ENCODE measurements around the gene IKZF3.

IKZF3 gene

DNA sequence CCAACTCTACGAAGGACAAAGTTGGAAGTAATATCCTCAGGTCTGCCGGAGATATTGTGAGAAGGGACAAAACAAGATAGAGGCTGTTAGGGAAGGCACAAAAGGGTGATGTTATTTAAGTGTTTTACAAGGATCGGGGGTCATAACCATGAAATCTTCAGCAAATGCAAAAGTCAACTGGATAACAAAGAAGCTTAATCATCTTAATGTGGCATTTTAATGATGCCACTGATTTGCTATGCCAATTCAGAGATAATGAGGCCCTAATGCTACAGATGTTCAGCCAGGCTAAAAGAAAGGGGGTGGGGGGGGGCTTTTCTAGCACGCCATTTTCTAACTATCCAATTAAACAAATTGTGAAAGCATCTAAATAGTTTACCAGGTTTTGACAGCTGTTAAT, 63.1 kb downstream of the IKZF3 start:
- WGBS, 2 experiments: 90 to 93% methylated on average over 3 of the region's 4 CpGs
- Histone ChIP-seq H3K9me3 (ENCODE audit: control insufficient read depth, low read length) (no peaks in the 10 kb centered on the region), H3K4me3 (ENCODE audit: insufficient read depth, low read depth, low read length) (no peak overlapping the region), H3K27ac (ENCODE audit: insufficient read depth, low read depth, low read length, poor library complexity, severe bottlenecking) (no peak overlapping the region), H3K27me3 (ENCODE audit: control insufficient read depth, insufficient read depth, low read length, poor library complexity, severe bottlenecking) (no peaks in the 10 kb centered on the region), H3K36me3 (ENCODE audit: control insufficient read depth, insufficient read depth, low read length) (no peaks in the 10 kb centered on the region), H3K4me1 (ENCODE audit: control insufficient read depth, insufficient read depth, low read length) (no peaks in the 10 kb centered on the region)

DNA sequence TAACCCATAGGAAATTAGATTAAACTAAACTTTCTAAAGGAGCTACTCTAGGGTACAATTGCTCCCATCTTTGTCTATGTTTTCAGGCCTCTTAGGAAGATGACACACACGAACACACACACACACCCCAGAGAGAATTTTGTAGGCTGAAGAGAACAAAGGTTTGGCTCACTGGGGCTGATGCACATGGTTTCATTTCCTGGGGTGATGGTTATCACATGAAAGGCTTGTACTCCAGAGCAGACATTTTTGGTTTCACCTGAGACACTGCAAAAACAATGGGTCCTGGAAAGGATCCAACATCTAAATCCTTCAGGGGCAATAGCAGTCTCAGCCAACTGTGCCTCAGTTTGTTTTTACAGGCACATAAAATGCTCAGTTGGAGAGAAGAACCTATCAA, 63.6 kb downstream of the IKZF3 start:
- Histone ChIP-seq H3K27ac (ENCODE audit: insufficient read depth, low read depth, low read length, poor library complexity, severe bottlenecking) (no peak overlapping the region), H3K9me3 (ENCODE audit: control insufficient read depth, low read length) (no peaks in the 10 kb centered on the region), H3K4me3 (ENCODE audit: insufficient read depth, low read depth, low read length) (no peak overlapping the region), H3K4me1 (ENCODE audit: control insufficient read depth, insufficient read depth, low read length) (no peaks in the 10 kb centered on the region), H3K36me3 (ENCODE audit: control insufficient read depth, insufficient read depth, low read length) (no peaks in the 10 kb centered on the region), H3K27me3 (ENCODE audit: control insufficient read depth, insufficient read depth, low read length, poor library complexity, severe bottlenecking) (no peaks in the 10 kb centered on the region)
- 20 to 67% methylated on average over 1 of the region's 1 CpG for WGBS, 2 experiments

DNA sequence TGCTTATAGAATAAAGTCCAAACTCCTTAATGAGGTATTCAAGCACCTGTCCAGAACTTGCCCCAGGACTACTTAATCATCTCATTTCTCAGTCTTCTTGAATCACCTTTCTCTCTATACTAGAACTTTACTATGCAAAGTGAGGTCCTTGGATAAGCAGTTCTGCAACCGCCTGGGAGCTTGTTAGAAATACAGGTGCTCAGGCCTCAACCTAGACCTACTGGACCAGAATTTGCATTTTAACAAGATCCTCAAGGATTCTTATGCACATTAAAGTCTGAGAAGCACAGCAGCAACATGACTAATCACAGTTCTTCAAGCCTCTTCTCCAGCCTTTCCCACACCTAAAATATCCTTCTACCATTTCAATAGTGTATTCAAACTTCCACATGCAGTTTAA, 64.7 kb downstream of the IKZF3 start:
- H3K36me3 ChIP-seq (ENCODE audit: control insufficient read depth, insufficient read depth, low read length): no peaks in the 10 kb centered on the region
- no peaks in the 10 kb centered on the region for H3K27me3 ChIP-seq (ENCODE audit: control insufficient read depth, insufficient read depth, low read length, poor library complexity, severe bottlenecking)
- no peaks in the 10 kb centered on the region for H3K9me3 ChIP-seq (ENCODE audit: control insufficient read depth, low read length)
- no peak overlapping the region for H3K27ac ChIP-seq (ENCODE audit: insufficient read depth, low read depth, low read length, poor library complexity, severe bottlenecking)
- H3K4me1 ChIP-seq (ENCODE audit: control insufficient read depth, insufficient read depth, low read length): no peaks in the 10 kb centered on the region
- 74 to 80% methylated on average over 1 of the region's 1 CpG for WGBS, 2 experiments
- no peak overlapping the region for H3K4me3 ChIP-seq (ENCODE audit: insufficient read depth, low read depth, low read length)

DNA sequence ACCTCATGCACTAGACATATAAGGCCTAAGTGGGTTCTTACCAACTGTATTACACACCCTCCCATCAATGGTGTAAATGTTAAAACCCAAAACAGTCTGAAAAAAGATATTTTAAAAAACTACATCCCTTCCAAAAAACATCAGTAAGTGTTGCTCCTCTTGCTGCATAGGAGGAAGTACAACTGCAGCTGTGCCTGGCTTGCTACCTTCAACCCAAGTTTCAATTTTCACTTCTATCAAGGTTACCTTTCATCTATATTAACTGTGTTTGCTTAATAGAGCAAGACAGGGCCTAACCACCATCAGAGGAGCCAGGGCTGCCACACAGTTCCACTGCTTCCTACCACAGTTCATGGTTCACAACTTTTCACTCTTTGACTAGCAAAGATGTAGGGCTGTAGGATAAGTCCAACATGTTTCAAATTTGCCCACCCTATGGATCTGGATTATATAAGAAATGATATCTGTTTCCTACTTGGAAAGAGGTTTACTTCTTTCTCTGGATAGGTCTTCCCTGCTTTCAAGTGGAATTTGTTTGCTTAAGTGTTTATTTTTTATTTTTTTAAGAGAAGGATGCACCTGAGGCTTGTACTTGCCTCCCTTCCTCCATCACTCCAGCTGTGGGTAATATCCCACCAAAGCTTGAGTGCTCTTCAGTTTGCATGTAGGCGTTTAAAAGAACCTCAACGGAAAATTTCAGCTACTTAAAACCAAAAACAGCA, 69.7 kb downstream of the IKZF3 start:
- no peaks in the 10 kb centered on the region for H3K36me3 ChIP-seq (ENCODE audit: control insufficient read depth, insufficient read depth, low read length)
- no peaks in the 10 kb centered on the region for H3K9me3 ChIP-seq (ENCODE audit: control insufficient read depth, low read length)
- no peaks in the 10 kb centered on the region for H3K4me1 ChIP-seq (ENCODE audit: control insufficient read depth, insufficient read depth, low read length)
- WGBS, 2 experiments: 89 to 94% methylated on average over 2 of the region's 2 CpGs
- no peaks in the 10 kb centered on the region for H3K27me3 ChIP-seq (ENCODE audit: control insufficient read depth, insufficient read depth, low read length, poor library complexity, severe bottlenecking)
- no peak overlapping the region for H3K27ac ChIP-seq (ENCODE audit: insufficient read depth, low read depth, low read length, poor library complexity, severe bottlenecking)
- no peak overlapping the region for H3K4me3 ChIP-seq (ENCODE audit: insufficient read depth, low read depth, low read length)

DNA sequence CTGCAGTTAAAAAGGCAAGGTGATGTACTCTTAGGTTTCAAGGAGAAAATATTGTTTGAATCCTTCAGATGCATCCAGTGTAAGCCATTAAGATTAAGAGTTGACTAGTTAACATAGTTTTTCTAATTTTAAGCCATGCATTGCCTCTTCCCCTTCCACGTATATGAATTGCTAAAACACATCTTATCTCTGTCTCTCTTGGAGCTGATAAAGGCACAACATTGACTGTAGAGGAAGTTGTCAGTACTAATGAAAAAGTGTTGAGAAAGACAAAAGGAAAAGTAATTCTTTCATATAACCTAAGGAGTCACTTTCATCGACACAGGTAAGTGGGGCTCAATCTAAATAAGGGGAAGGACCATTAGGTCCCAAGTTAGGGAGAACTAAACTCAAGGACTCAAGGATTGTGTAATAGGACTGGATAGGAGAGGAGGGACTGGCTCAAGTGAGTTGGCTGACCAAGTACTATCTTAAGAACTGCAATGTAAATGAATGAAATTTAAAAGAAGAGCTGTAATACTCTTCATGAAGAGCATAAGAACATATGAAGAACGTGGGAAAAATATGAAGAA, 70.7 kb downstream of the IKZF3 start:
- H3K4me3 ChIP-seq (ENCODE audit: insufficient read depth, low read depth, low read length): no peak overlapping the region
- no peaks in the 10 kb centered on the region for H3K9me3 ChIP-seq (ENCODE audit: control insufficient read depth, low read length)
- H3K27ac ChIP-seq (ENCODE audit: insufficient read depth, low read depth, low read length, poor library complexity, severe bottlenecking): no peak overlapping the region
- no peaks in the 10 kb centered on the region for H3K36me3 ChIP-seq (ENCODE audit: control insufficient read depth, insufficient read depth, low read length)
- no peaks in the 10 kb centered on the region for H3K4me1 ChIP-seq (ENCODE audit: control insufficient read depth, insufficient read depth, low read length)
- H3K27me3 ChIP-seq (ENCODE audit: control insufficient read depth, insufficient read depth, low read length, poor library complexity, severe bottlenecking): no peaks in the 10 kb centered on the region
- 92 to 93% methylated on average over 2 to 3 of the region's 3 CpGs for WGBS, 2 experiments

DNA sequence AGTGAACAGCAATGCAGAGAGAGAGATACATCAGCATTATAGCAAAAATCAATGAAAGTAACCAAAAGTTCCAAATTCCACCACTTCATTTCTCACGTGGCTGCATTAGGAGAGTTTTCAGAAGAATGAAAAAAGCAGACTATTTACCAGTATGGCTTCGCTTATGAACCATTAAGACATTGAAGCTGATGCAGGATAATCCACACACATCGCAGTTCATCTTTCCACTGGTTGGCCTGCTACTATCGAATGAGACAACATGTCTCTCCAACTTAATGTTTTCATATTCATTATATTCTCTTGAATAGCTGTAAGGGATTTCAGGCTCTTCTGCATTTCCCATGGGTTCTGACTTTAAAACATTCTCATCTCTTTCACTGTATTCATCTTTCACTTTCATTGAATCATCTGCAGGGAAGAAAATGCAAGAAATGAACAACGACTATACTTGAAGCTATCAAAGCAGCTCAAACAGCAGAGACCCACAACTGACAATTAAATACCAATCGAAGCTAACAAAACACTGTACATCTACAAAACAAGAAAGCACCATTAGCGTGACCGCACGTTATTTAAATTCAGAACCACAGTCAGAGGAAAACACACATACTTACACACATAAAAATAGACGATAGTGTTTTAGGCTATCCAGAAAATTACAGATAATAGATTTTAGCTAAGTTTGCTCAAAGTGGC, 71.4 kb downstream of the IKZF3 start:
- Histone ChIP-seq H3K4me3 (ENCODE audit: insufficient read depth, low read depth, low read length) (no peak overlapping the region), H3K36me3 (ENCODE audit: control insufficient read depth, insufficient read depth, low read length) (no peaks in the 10 kb centered on the region), H3K9me3 (ENCODE audit: control insufficient read depth, low read length) (no peaks in the 10 kb centered on the region), H3K27ac (ENCODE audit: insufficient read depth, low read depth, low read length, poor library complexity, severe bottlenecking) (no peak overlapping the region), H3K4me1 (ENCODE audit: control insufficient read depth, insufficient read depth, low read length) (no peaks in the 10 kb centered on the region), H3K27me3 (ENCODE audit: control insufficient read depth, insufficient read depth, low read length, poor library complexity, severe bottlenecking) (no peaks in the 10 kb centered on the region)
- 91 to 93% methylated on average over 9 to 10 of the region's 10 CpGs for WGBS, 2 experiments

DNA sequence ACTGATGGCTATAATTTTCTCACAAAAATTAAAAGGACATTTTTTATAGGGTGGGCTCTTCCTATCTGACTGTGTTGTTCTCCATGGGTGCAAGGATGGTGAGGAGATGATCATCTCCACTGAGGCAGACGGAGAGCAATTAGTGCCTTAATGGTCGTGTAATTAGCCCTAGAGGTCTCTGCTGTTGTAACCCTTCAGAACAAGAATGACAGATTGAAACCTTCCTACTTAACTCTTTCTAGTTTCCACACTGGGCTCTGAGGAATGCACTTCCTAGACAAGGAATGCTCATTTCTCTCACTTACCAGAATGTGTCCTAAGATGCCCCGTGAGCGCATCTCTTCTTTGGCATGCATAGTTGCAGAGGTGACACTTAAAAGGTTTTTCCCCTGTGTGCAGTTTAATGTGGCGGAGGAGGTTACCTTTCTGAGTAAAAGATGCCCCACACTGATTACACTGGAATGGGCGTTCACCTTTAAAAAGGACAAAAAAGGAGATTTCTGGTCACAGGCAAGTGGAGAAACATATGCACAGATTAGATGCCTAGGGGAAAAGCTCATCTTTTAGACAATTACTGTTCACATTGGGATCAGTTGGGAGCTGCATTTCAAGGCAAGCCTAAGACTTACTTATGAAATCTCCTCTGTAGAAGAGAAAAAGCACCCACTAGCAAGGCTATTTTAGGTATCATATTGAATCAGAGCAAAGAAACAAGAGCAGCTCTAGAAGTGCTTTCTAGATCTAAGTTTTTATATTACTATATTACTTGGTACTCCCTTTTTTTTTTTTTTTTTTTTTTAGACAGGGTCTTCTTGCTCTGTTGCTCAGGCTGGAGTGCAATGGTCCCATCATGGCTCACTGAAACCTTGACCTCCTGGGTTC, 72.8 kb downstream of the IKZF3 start:
- H3K4me3 ChIP-seq (ENCODE audit: insufficient read depth, low read depth, low read length): no peak overlapping the region
- H3K9me3 ChIP-seq (ENCODE audit: control insufficient read depth, low read length): no peaks in the 10 kb centered on the region
- no peak overlapping the region for H3K27ac ChIP-seq (ENCODE audit: insufficient read depth, low read depth, low read length, poor library complexity, severe bottlenecking)
- no peaks in the 10 kb centered on the region for H3K27me3 ChIP-seq (ENCODE audit: control insufficient read depth, insufficient read depth, low read length, poor library complexity, severe bottlenecking)
- H3K36me3 ChIP-seq (ENCODE audit: control insufficient read depth, insufficient read depth, low read length): no peaks in the 10 kb centered on the region
- H3K4me1 ChIP-seq (ENCODE audit: control insufficient read depth, insufficient read depth, low read length): no peaks in the 10 kb centered on the region
- 80 to 82% methylated on average over 6 of the region's 6 CpGs for WGBS, 2 experiments

DNA sequence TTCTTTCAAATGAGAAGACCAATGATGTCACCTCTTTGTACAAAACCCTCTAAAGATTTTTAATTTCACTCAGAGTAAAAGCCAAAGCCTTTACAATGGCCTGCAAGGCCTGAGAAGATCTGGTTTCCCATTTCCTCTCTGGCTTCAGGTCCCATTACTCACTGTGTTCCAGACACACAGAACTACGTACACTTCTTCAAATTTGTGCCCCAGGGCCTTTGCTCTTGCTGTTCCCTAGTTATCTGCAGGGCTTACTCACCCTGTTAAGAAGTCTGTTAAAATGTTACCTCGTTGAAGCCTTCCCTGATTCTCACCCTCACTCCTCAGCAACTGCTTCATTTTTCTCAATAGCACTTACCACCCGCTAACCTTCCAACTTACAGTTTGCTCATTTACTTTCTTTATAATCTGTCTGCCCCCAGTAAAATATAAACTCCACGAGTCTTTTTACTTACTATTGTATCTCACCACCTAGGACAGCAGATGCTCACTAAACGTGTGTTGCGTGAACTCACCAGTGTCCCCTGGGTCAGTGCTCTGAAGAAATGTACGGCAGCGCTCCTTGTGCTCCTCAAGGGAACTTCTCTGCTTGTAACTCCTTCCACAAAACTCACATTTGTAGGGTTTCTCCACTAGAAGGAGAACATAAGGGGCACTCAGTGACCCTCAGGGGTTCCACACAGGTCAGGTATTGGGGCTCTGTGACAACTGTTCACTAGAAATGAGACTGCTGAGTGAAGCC, 76.2 kb downstream of the IKZF3 start:
- Histone ChIP-seq H3K4me3 (ENCODE audit: insufficient read depth, low read depth, low read length) (no peak overlapping the region), H3K27ac (ENCODE audit: insufficient read depth, low read depth, low read length, poor library complexity, severe bottlenecking) (no peak overlapping the region), H3K36me3 (ENCODE audit: control insufficient read depth, insufficient read depth, low read length) (no peaks in the 10 kb centered on the region), H3K9me3 (ENCODE audit: control insufficient read depth, low read length) (no peaks in the 10 kb centered on the region), H3K4me1 (ENCODE audit: control insufficient read depth, insufficient read depth, low read length) (no peaks in the 10 kb centered on the region), H3K27me3 (ENCODE audit: control insufficient read depth, insufficient read depth, low read length, poor library complexity, severe bottlenecking) (no peaks in the 10 kb centered on the region)
- WGBS, 2 experiments: 91 to 94% methylated on average over 8 of the region's 8 CpGs

DNA sequence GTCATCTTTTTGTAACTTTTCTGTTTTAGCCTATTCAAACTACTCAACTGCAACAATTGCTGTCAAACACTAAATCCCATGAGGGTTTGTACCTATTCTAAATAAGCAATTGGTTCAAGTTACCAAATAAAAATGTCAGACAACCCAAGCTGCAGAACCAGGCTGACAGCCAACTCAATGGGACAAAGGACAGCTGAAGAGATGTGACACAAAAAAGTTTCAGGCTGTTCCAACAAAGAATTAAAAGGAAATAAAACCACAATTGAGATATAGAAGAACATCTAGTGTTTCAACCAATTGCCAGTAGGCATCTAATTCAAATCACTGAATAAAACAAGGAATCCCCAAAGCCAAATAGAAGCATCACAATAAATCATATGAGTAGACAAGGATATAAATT, 77.1 kb downstream of the IKZF3 start:
- no peaks in the 10 kb centered on the region for H3K27me3 ChIP-seq (ENCODE audit: control insufficient read depth, insufficient read depth, low read length, poor library complexity, severe bottlenecking)
- no peak overlapping the region for H3K27ac ChIP-seq (ENCODE audit: insufficient read depth, low read depth, low read length, poor library complexity, severe bottlenecking)
- no peaks in the 10 kb centered on the region for H3K4me1 ChIP-seq (ENCODE audit: control insufficient read depth, insufficient read depth, low read length)
- no peaks in the 10 kb centered on the region for H3K9me3 ChIP-seq (ENCODE audit: control insufficient read depth, low read length)
- H3K36me3 ChIP-seq (ENCODE audit: control insufficient read depth, insufficient read depth, low read length): no peaks in the 10 kb centered on the region
- no peak overlapping the region for H3K4me3 ChIP-seq (ENCODE audit: insufficient read depth, low read depth, low read length)
